Neural progenitor cell (in vitro differentiated cells): ENCODE results near the gene CHCHD6.

ENCODE experiments used
- EZH2 ChIP-seq: fragments of 200-600 bp; sonication (generic); IDR thresholded peaks from 2 replicates; pipeline ENCODE4 v1.6.1; 2017; ENCODE audit warnings: antibody characterized with exemption, mild to moderate bottlenecking, moderate library complexity
- TF ChIP-seq, protein P1 (sequence below): fragments of 200-600 bp; sonication (generic); IDR thresholded peaks from 2 replicates; pipeline ENCODE4 v1.5.1; 2017; ENCODE audit warnings: antibody characterized with exemption, mild to moderate bottlenecking

DNA sequence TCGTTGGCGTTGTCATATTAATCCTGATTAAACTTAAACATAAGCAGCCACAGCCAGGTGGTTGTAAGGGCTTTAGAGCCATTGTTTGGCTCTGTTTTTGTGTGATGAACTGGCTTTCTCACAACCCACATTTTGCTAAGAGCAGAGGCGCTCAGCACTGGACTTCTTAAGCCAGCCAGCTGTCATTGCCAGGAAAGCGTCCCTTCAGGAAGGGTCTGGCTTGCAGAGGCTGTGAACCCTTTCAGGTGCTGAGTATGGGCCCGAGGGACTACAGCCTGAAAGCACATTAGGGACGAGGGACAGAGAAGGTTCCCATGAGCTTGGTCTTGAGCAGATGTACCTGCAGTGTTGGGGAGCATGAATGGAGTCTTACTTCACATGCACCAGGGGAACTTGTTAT lies 112.3 kb downstream of the CHCHD6 start:
- TF ChIP-seq, protein P1, sequence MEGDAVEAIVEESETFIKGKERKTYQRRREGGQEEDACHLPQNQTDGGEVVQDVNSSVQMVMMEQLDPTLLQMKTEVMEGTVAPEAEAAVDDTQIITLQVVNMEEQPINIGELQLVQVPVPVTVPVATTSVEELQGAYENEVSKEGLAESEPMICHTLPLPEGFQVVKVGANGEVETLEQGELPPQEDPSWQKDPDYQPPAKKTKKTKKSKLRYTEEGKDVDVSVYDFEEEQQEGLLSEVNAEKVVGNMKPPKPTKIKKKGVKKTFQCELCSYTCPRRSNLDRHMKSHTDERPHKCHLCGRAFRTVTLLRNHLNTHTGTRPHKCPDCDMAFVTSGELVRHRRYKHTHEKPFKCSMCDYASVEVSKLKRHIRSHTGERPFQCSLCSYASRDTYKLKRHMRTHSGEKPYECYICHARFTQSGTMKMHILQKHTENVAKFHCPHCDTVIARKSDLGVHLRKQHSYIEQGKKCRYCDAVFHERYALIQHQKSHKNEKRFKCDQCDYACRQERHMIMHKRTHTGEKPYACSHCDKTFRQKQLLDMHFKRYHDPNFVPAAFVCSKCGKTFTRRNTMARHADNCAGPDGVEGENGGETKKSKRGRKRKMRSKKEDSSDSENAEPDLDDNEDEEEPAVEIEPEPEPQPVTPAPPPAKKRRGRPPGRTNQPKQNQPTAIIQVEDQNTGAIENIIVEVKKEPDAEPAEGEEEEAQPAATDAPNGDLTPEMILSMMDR, result no peak
- TF ChIP-seq EZH2, result no peak
